ENCODE results near the gene RPRD1A.
"Not testable (repeated sequence)": the region's sequence is repeated elsewhere in the genome, so short reads cannot be mapped to it uniquely, and the experiment has no call there.

DNA sequence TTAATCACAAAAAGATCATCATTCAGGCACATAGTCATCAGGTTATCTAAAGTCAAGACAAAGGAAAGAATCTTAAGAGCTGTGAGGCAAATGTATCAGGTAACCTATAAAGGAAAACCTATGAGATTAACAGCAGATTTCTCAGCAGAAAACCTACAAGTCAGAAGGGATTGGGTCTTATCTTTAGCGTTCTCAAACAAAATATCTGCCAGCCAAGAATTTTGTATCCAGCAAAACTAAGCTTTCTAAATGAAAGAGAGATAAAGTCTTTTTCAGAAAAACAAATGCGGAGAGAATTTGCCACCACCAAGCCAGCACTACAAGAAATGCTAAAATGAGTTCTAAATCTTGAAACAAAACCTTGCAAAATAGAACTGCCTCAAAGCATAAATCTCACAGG lies 13.8 kb upstream of the RPRD1A start:
- not testable (repeated sequence) for TF ChIP-seq POLR2AphosphoS5, POLR2A (IDR thresholded peaks at IDR 0.05; ENCODE audit: low read depth, low read length)
